Hematopoietic multipotent progenitor cell (in vitro differentiated cells): ENCODE data around the gene RASL11B. TPM values are rescaled to one million over a fixed set of nuclear protein-coding genes. Genes with fewer than 3 reads are reported as not detected.

Experiments used
- DNase-seq, 3 donors: peaks; one replicate each; pipeline ENCODE4 v3.0.0-alpha.2; 2011 to 2015; ENCODE audit warnings: low read depth in 2 of 3, low spot score in 2 of 3
- total RNA-seq: library from RNA; depleted of rRNA; stranded (reverse); fragments of >200 nt; gene quantifications from one replicate; pipeline ENCODE4 v1.2.3, GENCODE V29; 2012

Gene RASL11B
- total RNA-seq, 1 donor, result under 0.01 TPM

- DNase-seq, result no peak
Measured at GRCh38 chr4:52870225-52870624, 8.1 kb downstream of the RASL11B start.

GRCh38 chr4:52873191-52873590 is 11.1 kb downstream of the RASL11B start:
- DNase-seq, result no peak

GRCh38 chr4:52873861-52874343 is 11.8 kb downstream of the RASL11B start:
- DNase-seq, result no peak

DNA sequence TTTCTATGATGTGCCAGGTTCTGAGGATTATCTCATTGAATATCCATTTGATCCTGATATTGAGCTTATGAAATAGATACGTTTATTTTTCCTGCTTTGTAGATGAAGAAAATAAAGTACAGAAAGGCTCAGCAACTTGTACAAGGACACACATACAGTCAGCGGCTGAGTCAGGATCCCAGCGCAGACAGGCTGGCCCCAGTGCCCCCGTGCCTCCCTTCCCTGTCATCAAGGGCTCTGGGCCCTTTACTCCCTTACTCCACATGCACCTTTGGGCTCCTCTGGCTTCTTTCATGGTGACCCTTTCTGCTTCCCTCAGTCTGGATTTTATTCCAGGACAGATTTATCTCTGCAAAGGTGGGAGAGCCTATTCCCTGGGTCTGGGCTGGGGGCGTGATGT is 12.8 kb downstream of the RASL11B start:
- DNase-seq, result no peak

- DNase-seq, result no peak
Measured at GRCh38 chr4:52876069-52876468, 14.0 kb downstream of the RASL11B start.

DNA sequence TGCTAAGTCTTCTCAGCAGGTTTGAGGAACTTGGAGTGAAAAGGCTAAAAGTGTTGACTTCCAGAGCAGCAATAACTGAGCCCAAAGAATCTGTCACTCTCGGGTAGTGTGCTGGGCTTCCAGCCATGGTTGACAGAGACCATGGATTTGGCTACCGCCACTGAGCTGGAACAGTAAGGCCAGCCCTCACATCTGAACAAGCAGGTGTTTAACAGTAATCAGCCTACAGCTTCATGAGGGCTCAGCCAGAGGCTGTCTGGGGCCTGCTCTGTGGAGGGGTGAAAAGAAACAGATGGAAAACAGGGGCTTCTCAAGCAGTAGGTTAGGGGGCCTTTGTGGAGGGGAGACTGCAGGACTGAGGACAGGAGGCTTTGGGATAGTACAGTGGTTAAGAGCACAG is 14.9 kb downstream of the RASL11B start:
- DNase-seq, result no peak

GRCh38 chr4:52877694-52878093 is 15.6 kb downstream of the RASL11B start:
- DNase-seq, result no peak

DNA sequence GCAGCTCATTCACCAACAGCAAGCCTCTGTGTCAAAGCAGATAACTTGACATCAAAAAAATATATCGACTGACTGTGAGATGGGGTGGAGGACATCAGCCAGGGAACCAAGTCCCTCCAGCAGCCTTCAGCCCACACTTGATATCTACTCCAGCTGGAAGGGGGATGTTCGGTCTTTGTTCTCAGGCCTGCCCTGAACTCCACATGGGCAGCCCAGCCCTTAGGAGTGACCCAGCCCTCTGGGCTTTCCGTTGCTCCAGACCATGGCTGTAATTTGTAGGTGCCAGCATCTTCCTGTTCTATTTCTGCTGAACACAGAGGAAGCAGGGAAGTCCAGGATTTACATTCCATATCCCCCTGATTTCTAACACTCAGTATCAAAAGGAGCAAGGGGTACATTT is 17.4 kb downstream of the RASL11B start:
- no peak for DNase-seq

GRCh38 chr4:52880994-52881393 is 18.9 kb downstream of the RASL11B start:
- DNase-seq, result no peak

DNA sequence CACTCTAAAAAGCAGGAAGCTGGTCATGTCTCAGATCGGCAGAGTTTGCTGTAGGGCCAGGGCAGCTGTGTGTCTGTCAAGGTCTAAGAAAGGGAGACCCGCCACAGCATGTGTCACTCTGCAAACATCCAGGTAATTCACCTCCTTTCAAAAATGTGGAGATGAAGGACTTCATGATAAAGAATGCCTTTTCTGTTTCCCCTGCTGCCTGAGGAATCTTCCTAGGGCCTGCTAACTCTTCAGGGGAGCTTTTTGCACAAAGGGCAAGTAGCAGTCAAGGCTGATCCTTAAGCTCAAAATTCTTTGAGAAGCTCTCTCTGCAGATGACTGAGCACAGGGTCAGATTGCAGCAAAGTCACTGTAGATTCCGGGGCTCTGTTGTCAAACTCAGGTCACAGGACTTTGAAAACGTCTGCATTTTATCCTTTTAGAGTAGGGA is 21.1 kb downstream of the RASL11B start:
- no peak for DNase-seq

DNA sequence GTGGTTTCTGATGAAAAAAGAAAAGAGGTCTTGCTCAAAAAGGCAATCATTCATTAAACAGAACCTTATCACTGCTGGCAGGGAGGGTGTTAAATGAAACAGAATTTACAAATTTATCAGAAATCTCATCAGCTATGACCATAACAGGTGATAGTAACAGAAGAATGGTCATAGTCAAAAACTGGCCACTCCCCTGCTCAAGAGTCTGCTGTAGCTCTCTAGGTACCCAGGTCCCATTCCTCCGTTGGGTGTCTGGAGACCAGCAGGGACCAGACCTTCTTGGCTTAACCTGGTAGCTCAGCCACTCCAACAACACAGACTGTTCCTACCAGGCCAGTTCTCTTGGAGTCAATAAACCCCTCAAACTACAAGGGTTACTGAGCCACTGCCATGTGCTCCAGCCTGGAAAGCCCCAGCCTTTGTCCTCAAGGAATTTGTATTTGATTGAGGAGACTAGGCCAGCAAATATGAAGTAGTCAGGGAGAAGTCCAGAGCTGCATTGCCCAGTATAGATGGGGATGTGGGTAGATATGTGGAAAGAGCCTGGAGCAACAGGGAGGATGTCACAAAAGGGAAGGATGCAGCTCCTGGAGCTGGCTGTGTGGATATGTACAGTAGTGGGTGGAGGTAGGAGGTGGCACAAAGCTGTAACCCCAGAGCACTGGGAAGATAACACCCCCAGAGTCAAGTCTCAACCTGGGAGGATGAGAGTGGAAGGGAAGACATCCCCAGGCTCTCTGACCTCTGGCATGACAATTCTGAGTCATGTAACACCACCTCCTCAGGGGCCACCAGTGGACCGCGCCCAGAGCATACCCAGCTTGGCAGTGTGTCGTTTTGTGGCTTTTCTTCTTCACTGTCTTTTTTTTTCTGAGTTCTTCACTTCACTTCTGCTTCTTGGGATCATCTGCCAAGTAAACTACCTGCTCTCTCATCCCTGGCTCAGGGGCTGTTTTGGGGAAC is 21.9 kb downstream of the RASL11B start:
- DNase-seq, result no peak

GRCh38 chr4:52884994-52885393 is 22.9 kb downstream of the RASL11B start:
- DNase-seq, result no peak

DNA sequence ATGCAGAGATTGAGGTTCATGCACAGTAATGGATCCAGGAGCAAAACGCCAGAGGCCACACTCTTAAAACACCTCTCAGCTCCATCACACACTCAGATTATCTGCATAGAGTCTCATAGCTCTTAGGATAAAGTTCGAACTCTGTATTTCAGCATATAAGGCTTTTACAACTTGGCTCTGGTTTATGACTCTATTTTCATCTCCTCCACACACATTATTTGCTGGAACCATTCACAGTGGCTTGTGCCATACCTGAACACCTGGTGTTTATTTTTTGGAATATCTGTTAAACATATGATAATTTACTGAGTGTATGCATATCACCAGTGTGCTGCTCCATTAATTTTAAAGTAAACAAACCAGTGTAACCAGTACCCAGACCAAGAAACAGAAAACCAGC is 27.2 kb downstream of the RASL11B start:
- DNase-seq, result no peak

DNA sequence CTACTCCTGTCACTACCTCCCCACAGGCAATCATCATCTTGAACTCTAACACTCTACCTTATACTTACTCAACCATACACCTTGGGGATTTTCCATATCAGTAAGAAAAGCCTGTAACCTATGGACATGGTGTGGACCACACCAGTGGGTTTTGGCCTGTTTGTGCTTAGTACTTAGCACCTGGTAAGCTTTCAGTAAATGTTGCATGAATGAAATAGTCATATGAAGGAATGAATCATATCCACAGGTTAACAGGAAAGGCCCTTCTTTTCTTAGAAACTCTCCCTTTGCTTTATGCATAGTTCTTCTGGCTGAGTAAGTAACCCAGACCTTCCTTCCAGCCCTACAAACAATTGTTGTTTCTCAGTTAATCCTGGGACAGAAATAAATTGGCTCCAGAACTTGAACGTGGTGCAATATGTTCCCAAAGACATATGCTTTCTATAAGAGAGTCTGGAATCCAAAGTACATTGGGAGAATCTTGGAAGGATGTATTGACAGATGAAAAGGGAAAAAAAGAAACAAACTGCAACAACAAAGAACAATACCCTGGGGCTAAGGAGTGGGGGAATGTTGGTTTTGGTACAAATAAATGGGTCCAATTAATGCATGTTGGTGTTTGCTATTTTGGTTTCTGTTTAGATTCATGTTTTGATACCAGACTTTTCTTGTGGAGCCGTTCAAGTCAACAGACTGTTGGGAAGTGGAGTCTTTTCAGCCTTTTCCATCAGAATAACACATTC is 27.8 kb downstream of the RASL11B start:
- no peak for DNase-seq

GRCh38 chr4:52890521-52890791 is 28.3 kb downstream of the RASL11B start:
- no peak for DNase-seq

DNA sequence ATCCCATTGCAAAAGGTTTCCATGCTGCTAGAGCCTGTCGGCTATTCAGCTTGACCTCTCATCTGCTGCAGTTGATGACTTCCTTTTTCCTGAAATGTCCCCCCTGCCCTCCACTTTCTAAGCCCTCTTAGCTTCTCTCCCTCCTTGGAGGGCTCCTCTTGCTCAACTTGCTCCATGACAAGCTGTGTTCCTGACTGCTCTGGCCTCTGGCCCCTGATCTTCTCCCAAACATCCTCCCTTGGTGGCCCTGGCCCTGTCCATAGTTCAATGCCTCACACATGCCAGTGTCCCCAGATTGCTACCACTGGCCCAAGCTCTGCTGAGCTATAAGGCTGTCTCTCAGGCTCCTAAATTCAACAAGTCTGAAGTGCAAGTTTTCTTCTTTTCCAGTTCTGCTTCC is 29.6 kb downstream of the RASL11B start:
- no peak for DNase-seq

GRCh38 chr4:52892880-52893279 is 30.8 kb downstream of the RASL11B start:
- no peak for DNase-seq

DNA sequence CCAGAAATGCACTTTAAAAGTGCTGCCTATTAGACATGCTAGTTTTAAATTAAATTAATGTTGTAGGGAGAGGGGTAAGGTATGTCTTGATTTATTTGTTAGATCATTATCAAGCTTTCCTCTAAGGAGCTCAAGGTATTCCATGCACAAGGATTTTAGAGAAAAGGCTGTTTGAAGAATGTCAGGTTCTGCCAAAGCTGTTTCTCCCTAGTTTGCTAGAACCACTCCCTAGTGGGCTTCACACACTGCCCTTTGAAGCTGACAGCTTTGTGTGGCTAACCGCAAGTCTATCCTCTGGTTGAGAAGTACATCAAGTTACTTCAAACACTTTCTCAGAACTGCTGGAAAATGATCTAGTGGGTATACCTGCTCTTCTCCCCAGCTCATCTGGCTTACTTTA is 32.3 kb downstream of the RASL11B start:
- no peak for DNase-seq

DNA sequence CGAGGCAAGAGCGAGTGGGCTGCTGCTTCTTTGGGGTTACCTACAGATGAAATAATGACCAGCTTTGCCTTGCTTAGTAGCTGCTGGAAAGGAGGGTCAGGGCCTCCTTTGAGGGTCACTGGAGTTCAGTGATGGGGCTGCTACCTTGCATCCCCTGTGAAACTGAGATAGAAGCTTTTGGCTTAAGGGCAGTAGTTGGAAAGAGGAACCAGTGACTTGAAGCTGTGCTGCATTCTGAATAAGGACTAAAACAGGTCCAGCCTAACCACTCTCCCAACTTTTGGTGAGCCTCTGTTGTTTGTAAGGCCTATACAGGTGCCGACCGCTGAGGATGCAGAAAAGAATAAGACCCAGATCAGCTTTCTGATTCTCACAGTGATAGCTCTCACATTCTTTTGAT is 41.2 kb downstream of the RASL11B start:
- no peak for DNase-seq

- DNase-seq, result no peak
Measured at GRCh38 chr4:52904421-52904820, 42.3 kb downstream of the RASL11B start.

DNA sequence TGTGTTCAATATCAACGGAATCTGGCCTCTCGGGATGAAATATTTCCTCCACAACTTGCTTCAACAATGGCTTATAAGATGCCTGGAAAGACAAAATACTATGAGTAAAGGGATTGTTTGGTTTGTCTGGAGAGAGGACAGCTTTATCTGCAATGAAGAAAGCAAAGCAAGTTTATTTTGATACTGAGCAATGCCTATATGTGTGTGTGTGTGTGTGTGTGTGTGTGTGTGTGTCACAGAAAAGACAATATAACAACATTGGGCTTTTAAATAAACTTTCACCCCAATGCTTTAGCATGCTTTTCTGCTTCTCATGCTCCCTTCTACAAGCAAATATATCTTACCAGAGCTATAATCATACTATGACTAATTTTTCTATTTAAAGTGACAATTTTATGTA is 45.4 kb downstream of the RASL11B start:
- DNase-seq, result no peak

- DNase-seq, result no peak
Measured at GRCh38 chr4:52910115-52910514, 48.0 kb downstream of the RASL11B start.
